Naive thymus-derived CD8-positive, alpha-beta T cell (primary cell): ENCODE results near the gene CCP110. TPM values are rescaled to one million over a fixed set of nuclear protein-coding genes. Genes with fewer than 3 reads are reported as not detected.

Experiments
- ATAC-seq, 2 donors: fragments of 150-1000 bp; cut with Tn5 transposase in 1 of 2; sonication (Bioruptor Pico), chemical (Tn5 transposase) in 1 of 2; 1 replicate in 1 of 2; 2 replicates in 1 of 2; pipeline ENCODE4 v1.10.0; 2021; ENCODE audit warnings: mild to moderate bottlenecking in 2 of 2, moderate library complexity in 2 of 2
- POLR2A ChIA-PET: fragments of 350-600 bp; sonication (Branson Sonifier 250); formaldehyde crosslinking; loops from one replicate; lab custom pipeline; 2021; ENCODE audit warnings: antibody characterized with exemption; lab: Charles Lee
- DNase-seq, 10 donors: peaks; one replicate each; pipeline versions ENCODE4 v3.0.0 to v3.0.0-alpha.2; 2020 to 2022
- H3K27ac Mint-ChIP-seq, 10 donors: one replicate each; pipeline ENCODE4 v1.8.0; 2020 to 2022; ENCODE audit warnings: mild to moderate bottlenecking in 10 of 10, mixed read lengths in 10 of 10, moderate library complexity in 4 of 10, inconsistent platforms in 1 of 10
- H3K27me3 Mint-ChIP-seq, 5 donors: one replicate each; pipeline ENCODE4 v1.8.0; 2021 to 2022; ENCODE audit warnings: mixed read lengths in 5 of 5
- H3K36me3 Mint-ChIP-seq, 3 donors: one replicate each; pipeline ENCODE4 v1.8.0; 2020 to 2022; ENCODE audit warnings: mixed read lengths in 3 of 3, mild to moderate bottlenecking in 2 of 3, inconsistent platforms in 1 of 3
- H3K4me1 Mint-ChIP-seq, 4 donors: one replicate each; pipeline ENCODE4 v1.8.0; 2021 to 2022; ENCODE audit warnings: mixed read lengths in 4 of 4
- H3K4me3 Mint-ChIP-seq, 10 donors: one replicate each; pipeline ENCODE4 v1.8.0; 2020 to 2022; ENCODE audit warnings: mild to moderate bottlenecking in 10 of 10, mixed read lengths in 10 of 10, moderate library complexity in 6 of 10, inconsistent platforms in 1 of 10
- H3K9me3 Mint-ChIP-seq, 9 donors: one replicate each; pipeline ENCODE4 v1.8.0; 2020 to 2022; ENCODE audit warnings: mixed read lengths in 9 of 9, mild to moderate bottlenecking in 3 of 9, inconsistent platforms in 1 of 9, moderate library complexity in 1 of 9
- polyA plus RNA-seq, 3 donors: library from polyadenylated mRNA; unstranded; fragments of 300-500 nt; fragmentation: Illumina TruSeq; gene quantifications; one replicate each; pipeline ENCODE4 v1.2.3, GENCODE V29; 2021
- total RNA-seq, 8 experiments: library from RNA in 2 of 8; stranded (reverse) in 2 of 8; gene quantifications; one replicate each; pipeline ENCODE4 v1.2.3 and lab custom pipeline; 2021 to 2026

CCP110 gene
- total RNA-seq (10 to 100 TPM; 17.4 to 20.5 TPM), polyA plus RNA-seq (10 to 100 TPM in 1 of 3 donors, 1 to 10 TPM in 2; 7.5 to 11.3 (median 8.2) TPM), total RNA-seq (lab: John Stamatoyannopoulos, UW) (23.9 to 47.4 (median 33.9) reads per million in 6 experiments)

GRCh38 chr16:19523559-19524355, at the start of gene CCP110:
CCP110 (plus strand) TSS chr16:19523942; CDS start chr16:19527882, 3,940 bp downstream.
- peaks cover 0 to 8% (median 0%) of the 10 kb centered on the region in 3 donors for H3K36me3 Mint-ChIP-seq
- ATAC-seq = peak; percentile 82 to 87
- H3K27ac Mint-ChIP-seq = peak within 1 kb of the TSS; percentile 89 to 97 (median 94)
- POLR2A ChIA-PET = interaction anchor here (0.5 to 2.7 kb wide), 11 partner anchors 9 to 1390 kb away, joined by 3 to 33 read pairs (median 4); partner anchors contain the start of genes COQ7 and VPS35L
- DNase-seq = peak; percentile 86 to 96 (median 92)
- H3K4me1 Mint-ChIP-seq = peaks cover 29 to 57% (median 51%) of the 10 kb centered on the region in 4 donors
- no peaks in the 10 kb centered on the region for H3K27me3 Mint-ChIP-seq
- H3K9me3 Mint-ChIP-seq = no peaks in the 10 kb centered on the region
- H3K4me3 Mint-ChIP-seq = peak within 1 kb of the TSS; percentile 93 to 100 (median 96)

GRCh38 chr16:19474617-19475016, 49.1 kb upstream of the CCP110 start:
- peaks cover 3 to 19% (median 10%) of the 10 kb centered on the region in 5 donors for H3K27me3 Mint-ChIP-seq

GRCh38 chr16:19478505-19478904, 45.2 kb upstream of the CCP110 start:
- Mint-ChIP-seq H3K27me3 (peaks cover 3 to 16% (median 10%) of the 10 kb centered on the region in 5 donors), H3K36me3 (no peaks in the 10 kb centered on the region), H3K4me3 (no peak overlapping the region), H3K9me3 (peaks cover 0 to 2% (median 0%) of the 10 kb centered on the region in 9 donors), H3K27ac (no peak overlapping the region), H3K4me1 (no peaks in the 10 kb centered on the region)
- DNase-seq (no peak), ATAC-seq (no peak)
- POLR2A ChIA-PET = no interaction called here

More at GRCh38 chr16:19474617-19475016, 49.1 kb upstream of the CCP110 start:
- Mint-ChIP-seq H3K9me3 (no peaks in the 10 kb centered on the region), H3K27ac (no peak overlapping the region), H3K4me1 (no peaks in the 10 kb centered on the region), H3K4me3 (no peak overlapping the region), H3K36me3 (no peaks in the 10 kb centered on the region)
- ATAC-seq = no peak
- POLR2A ChIA-PET = no interaction called here
- no peak for DNase-seq

- no peak for DNase-seq
- no peaks in the 10 kb centered on the region for H3K4me1 Mint-ChIP-seq
- peaks cover 0 to 2% (median 0%) of the 10 kb centered on the region in 9 donors for H3K9me3 Mint-ChIP-seq
- H3K36me3 Mint-ChIP-seq = no peaks in the 10 kb centered on the region
- no peak overlapping the region for H3K27ac Mint-ChIP-seq
- POLR2A ChIA-PET = no interaction called here
- no peak for ATAC-seq
- peaks cover 3 to 16% (median 10%) of the 10 kb centered on the region in 5 donors for H3K27me3 Mint-ChIP-seq
- H3K4me3 Mint-ChIP-seq = no peak overlapping the region
These were observed 44.4 kb upstream of the CCP110 start for GRCh38 chr16:19479302-19479721.

DNA sequence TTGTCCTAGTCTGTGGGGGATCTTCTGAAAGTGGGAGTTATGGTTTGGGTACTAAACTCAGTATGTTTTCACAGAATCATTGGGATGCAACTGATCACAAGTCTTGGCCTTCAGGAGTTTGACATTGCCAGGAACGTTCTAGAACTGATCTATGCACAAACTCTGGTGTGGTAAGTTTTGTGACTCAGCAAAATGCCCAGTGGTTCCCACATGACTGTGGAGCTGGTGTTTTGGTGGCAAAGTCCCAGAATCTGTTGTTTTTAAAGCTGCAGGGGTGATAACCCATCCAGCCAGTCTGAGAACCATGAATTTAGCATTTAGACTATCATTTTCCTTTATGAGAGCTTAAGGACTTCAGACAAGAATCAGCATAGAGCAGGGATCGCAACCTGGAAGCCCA, 42.4 kb upstream of the CCP110 start:
- Mint-ChIP-seq H3K4me1 (no peaks in the 10 kb centered on the region), H3K27ac (no peak overlapping the region), H3K36me3 (no peaks in the 10 kb centered on the region), H3K27me3 (peaks cover 3 to 16% (median 10%) of the 10 kb centered on the region in 5 donors), H3K4me3 (no peak overlapping the region), H3K9me3 (peaks cover 0 to 2% (median 0%) of the 10 kb centered on the region in 9 donors)
- POLR2A ChIA-PET = no interaction called here
- no peak for DNase-seq
- no peak for ATAC-seq

GRCh38 chr16:19481769-19482168, 42.0 kb upstream of the CCP110 start:
- H3K36me3 Mint-ChIP-seq = no peaks in the 10 kb centered on the region
- POLR2A ChIA-PET = no interaction called here
- peaks cover 0 to 16% (median 10%) of the 10 kb centered on the region in 5 donors for H3K27me3 Mint-ChIP-seq
- ATAC-seq (no peak), DNase-seq (no peak)
- H3K4me3 Mint-ChIP-seq = no peak overlapping the region
- no peak overlapping the region for H3K27ac Mint-ChIP-seq
- H3K9me3 Mint-ChIP-seq = peaks cover 0 to 2% (median 0%) of the 10 kb centered on the region in 9 donors
- no peaks in the 10 kb centered on the region for H3K4me1 Mint-ChIP-seq

GRCh38 chr16:19482291-19482690, 41.5 kb upstream of the CCP110 start:
- no peak overlapping the region for H3K4me3 Mint-ChIP-seq
- POLR2A ChIA-PET = no interaction called here
- H3K36me3 Mint-ChIP-seq = no peaks in the 10 kb centered on the region
- H3K9me3 Mint-ChIP-seq = peaks cover 0 to 2% (median 0%) of the 10 kb centered on the region in 9 donors
- ATAC-seq (no peak), DNase-seq (no peak)
- peaks cover 0 to 16% (median 10%) of the 10 kb centered on the region in 5 donors for H3K27me3 Mint-ChIP-seq
- no peak overlapping the region for H3K27ac Mint-ChIP-seq
- no peaks in the 10 kb centered on the region for H3K4me1 Mint-ChIP-seq

- POLR2A ChIA-PET = no interaction called here
- no peak for DNase-seq
These were observed 39.6 kb upstream of the CCP110 start for GRCh38 chr16:19484096-19484495.

DNA sequence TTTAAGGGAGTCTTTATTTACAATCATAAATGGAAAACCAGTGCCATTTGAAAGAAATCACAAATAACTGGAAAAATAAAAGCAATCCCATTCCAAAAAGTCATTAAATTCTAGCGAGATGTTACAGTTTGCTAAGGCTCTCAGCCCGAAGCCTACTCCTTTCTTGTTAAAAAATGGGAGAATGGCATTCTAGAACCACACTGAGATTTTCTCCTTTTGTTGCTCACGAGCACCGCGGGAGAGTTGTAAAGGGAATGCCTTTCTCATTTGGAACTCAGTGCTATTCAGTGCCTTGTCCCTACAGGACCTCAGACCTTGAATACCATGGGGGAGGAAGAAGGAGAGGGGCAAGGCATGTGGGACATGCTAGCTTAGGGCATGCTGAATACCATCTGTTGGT, 38.1 kb upstream of the CCP110 start:
- ATAC-seq (no peak), DNase-seq (no peak)
- Mint-ChIP-seq H3K36me3 (no peaks in the 10 kb centered on the region), H3K27me3 (no peaks in the 10 kb centered on the region), H3K4me3 (peak overlapping the region in 1 of 10 donors; percentile 29), H3K27ac (no peak overlapping the region), H3K4me1 (no peaks in the 10 kb centered on the region), H3K9me3 (peaks cover 0 to 2% (median 0%) of the 10 kb centered on the region in 9 donors)
- POLR2A ChIA-PET = no interaction called here

More at GRCh38 chr16:19484096-19484495, 39.6 kb upstream of the CCP110 start:
- Mint-ChIP-seq H3K27me3 (peaks cover 0 to 4% (median under 1%) of the 10 kb centered on the region in 5 donors), H3K27ac (no peak overlapping the region), H3K36me3 (no peaks in the 10 kb centered on the region), H3K4me1 (no peaks in the 10 kb centered on the region), H3K4me3 (no peak overlapping the region), H3K9me3 (peaks cover 0 to 2% (median 0%) of the 10 kb centered on the region in 9 donors)
- ATAC-seq = no peak

DNA sequence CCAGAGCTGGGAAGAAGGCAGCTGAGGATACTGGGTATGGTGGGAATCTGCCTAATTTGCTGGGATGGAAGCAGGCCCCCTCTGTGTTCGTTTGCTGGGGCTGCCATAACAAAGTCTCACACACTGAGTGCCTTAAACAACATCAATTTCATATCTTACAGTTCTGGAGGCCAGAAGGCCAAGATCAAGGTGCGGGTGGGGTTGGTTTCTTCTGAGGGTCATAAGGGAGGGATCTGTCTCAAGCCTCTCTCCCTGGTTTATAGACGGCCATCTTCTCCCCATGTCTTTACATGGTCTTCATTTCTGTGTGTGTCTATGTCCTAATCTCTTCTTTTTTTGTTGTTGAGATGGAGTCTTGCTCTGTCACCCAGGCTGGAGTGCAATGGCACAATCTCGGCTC, 37.7 kb upstream of the CCP110 start:
- Mint-ChIP-seq H3K4me1 (no peaks in the 10 kb centered on the region), H3K27ac (no peak overlapping the region), H3K36me3 (no peaks in the 10 kb centered on the region), H3K9me3 (peaks cover 0 to 2% (median 0%) of the 10 kb centered on the region in 9 donors), H3K27me3 (no peaks in the 10 kb centered on the region), H3K4me3 (no peak overlapping the region)
- DNase-seq (no peak), ATAC-seq (no peak)
- POLR2A ChIA-PET = no interaction called here

- Mint-ChIP-seq H3K4me1 (no peaks in the 10 kb centered on the region), H3K27me3 (no peaks in the 10 kb centered on the region), H3K4me3 (no peak overlapping the region), H3K36me3 (peaks cover 0 to under 1% (median 0%) of the 10 kb centered on the region in 3 donors), H3K9me3 (peaks cover 0 to 2% (median 0%) of the 10 kb centered on the region in 9 donors), H3K27ac (no peak overlapping the region)
- ATAC-seq (no peak), DNase-seq (no peak)
- POLR2A ChIA-PET = no interaction called here
These were observed 36.9 kb upstream of the CCP110 start for GRCh38 chr16:19486750-19487325.

- no peak overlapping the region for H3K4me3 Mint-ChIP-seq
- H3K27me3 Mint-ChIP-seq = no peaks in the 10 kb centered on the region
- H3K9me3 Mint-ChIP-seq = no peaks in the 10 kb centered on the region
- H3K36me3 Mint-ChIP-seq = peaks cover 0 to 3% (median 2%) of the 10 kb centered on the region in 3 donors
- DNase-seq (no peak), ATAC-seq (no peak)
- H3K4me1 Mint-ChIP-seq = no peaks in the 10 kb centered on the region
- H3K27ac Mint-ChIP-seq = no peak overlapping the region
- POLR2A ChIA-PET = no interaction called here
These were observed 35.5 kb upstream of the CCP110 start for GRCh38 chr16:19488213-19488640.

- peaks cover 0 to 4% (median 3%) of the 10 kb centered on the region in 3 donors for H3K36me3 Mint-ChIP-seq
- peaks cover 1 to 10% (median 9%) of the 10 kb centered on the region in 4 donors for H3K4me1 Mint-ChIP-seq
- H3K27me3 Mint-ChIP-seq = no peaks in the 10 kb centered on the region
- H3K4me3 Mint-ChIP-seq = no peak overlapping the region
- ATAC-seq (no peak), DNase-seq (no peak)
- no peak overlapping the region for H3K27ac Mint-ChIP-seq
- POLR2A ChIA-PET = no interaction called here
- H3K9me3 Mint-ChIP-seq = no peaks in the 10 kb centered on the region
These were observed 33.1 kb upstream of the CCP110 start for GRCh38 chr16:19490619-19491018.
